ENCODE data around the gene KRTAP10-1.

Gene KRTAP10-1

GRCh38 chr21:44529011-44529421 is 11.0 kb downstream of the KRTAP10-1 start:
- H3K27me3 Mint-ChIP-seq (ENCODE audit: low read depth, poor library complexity): peaks cover 11% of the 10 kb centered on the region

GRCh38 chr21:44528634-44528995 is 11.4 kb downstream of the KRTAP10-1 start:
- H3K36me3 Mint-ChIP-seq (ENCODE audit: low read depth): no peaks in the 10 kb centered on the region
- no peak overlapping the region for H3K27ac Mint-ChIP-seq
- no peak for TF ChIP-seq CTCF (IDR thresholded peaks at IDR 0.05)

More at GRCh38 chr21:44529011-44529421, 11.0 kb downstream of the KRTAP10-1 start:
- no peak for DNase-seq
- Mint-ChIP-seq H3K27ac (peak overlapping the region; percentile 31), H3K4me1 (no peaks in the 10 kb centered on the region), H3K36me3 (ENCODE audit: low read depth) (no peaks in the 10 kb centered on the region), H3K4me3 (no peak overlapping the region), H3K9me3 (no peaks in the 10 kb centered on the region)
- TF ChIP-seq CTCF (IDR thresholded peaks at IDR 0.05): no peak

GRCh38 chr21:44527983-44528633 is 11.9 kb downstream of the KRTAP10-1 start:
- Mint-ChIP-seq H3K27ac (no peak overlapping the region), H3K27me3 (ENCODE audit: low read depth, poor library complexity) (peaks cover 11% of the 10 kb centered on the region), H3K4me1 (no peaks in the 10 kb centered on the region), H3K36me3 (ENCODE audit: low read depth) (no peaks in the 10 kb centered on the region), H3K9me3 (no peaks in the 10 kb centered on the region), H3K4me3 (no peak overlapping the region)
- no peak for DNase-seq
- TF ChIP-seq CTCF (IDR thresholded peaks at IDR 0.05): no peak

More at GRCh38 chr21:44528634-44528995, 11.4 kb downstream of the KRTAP10-1 start:
- Mint-ChIP-seq H3K4me3 (no peak overlapping the region), H3K4me1 (no peaks in the 10 kb centered on the region), H3K9me3 (no peaks in the 10 kb centered on the region), H3K27me3 (ENCODE audit: low read depth, poor library complexity) (peaks cover 11% of the 10 kb centered on the region)
- DNase-seq: no peak

GRCh38 chr21:44527156-44527982 is 12.6 kb downstream of the KRTAP10-1 start:
- DNase-seq: no peak
- H3K27me3 Mint-ChIP-seq (ENCODE audit: low read depth, poor library complexity): peaks cover 11% of the 10 kb centered on the region

GRCh38 chr21:44526096-44526997 is 13.6 kb downstream of the KRTAP10-1 start:
- H3K4me1 Mint-ChIP-seq: no peaks in the 10 kb centered on the region
- no peak overlapping the region for H3K27ac Mint-ChIP-seq
- peaks cover 6% of the 10 kb centered on the region for H3K27me3 Mint-ChIP-seq (ENCODE audit: low read depth, poor library complexity)
- DNase-seq: no peak
- H3K36me3 Mint-ChIP-seq (ENCODE audit: low read depth): no peaks in the 10 kb centered on the region
- no peak overlapping the region for H3K4me3 Mint-ChIP-seq
- TF ChIP-seq CTCF (IDR thresholded peaks at IDR 0.05): no peak
- H3K9me3 Mint-ChIP-seq: no peaks in the 10 kb centered on the region

More at GRCh38 chr21:44527156-44527982, 12.6 kb downstream of the KRTAP10-1 start:
- no peaks in the 10 kb centered on the region for H3K9me3 Mint-ChIP-seq
- H3K27ac Mint-ChIP-seq: no peak overlapping the region
- H3K36me3 Mint-ChIP-seq (ENCODE audit: low read depth): no peaks in the 10 kb centered on the region
- TF ChIP-seq CTCF (IDR thresholded peaks at IDR 0.05): no peak
- H3K4me1 Mint-ChIP-seq: no peaks in the 10 kb centered on the region
- H3K4me3 Mint-ChIP-seq: no peak overlapping the region
